ENCODE data around the gene DYTN. TPM values are rescaled to one million over a fixed set of nuclear protein-coding genes. Genes with fewer than 3 reads are reported as not detected.

Gene DYTN
- total and polyA plus RNA-seq, 8 donors: not detected

- TF ChIP-seq, protein P1, sequence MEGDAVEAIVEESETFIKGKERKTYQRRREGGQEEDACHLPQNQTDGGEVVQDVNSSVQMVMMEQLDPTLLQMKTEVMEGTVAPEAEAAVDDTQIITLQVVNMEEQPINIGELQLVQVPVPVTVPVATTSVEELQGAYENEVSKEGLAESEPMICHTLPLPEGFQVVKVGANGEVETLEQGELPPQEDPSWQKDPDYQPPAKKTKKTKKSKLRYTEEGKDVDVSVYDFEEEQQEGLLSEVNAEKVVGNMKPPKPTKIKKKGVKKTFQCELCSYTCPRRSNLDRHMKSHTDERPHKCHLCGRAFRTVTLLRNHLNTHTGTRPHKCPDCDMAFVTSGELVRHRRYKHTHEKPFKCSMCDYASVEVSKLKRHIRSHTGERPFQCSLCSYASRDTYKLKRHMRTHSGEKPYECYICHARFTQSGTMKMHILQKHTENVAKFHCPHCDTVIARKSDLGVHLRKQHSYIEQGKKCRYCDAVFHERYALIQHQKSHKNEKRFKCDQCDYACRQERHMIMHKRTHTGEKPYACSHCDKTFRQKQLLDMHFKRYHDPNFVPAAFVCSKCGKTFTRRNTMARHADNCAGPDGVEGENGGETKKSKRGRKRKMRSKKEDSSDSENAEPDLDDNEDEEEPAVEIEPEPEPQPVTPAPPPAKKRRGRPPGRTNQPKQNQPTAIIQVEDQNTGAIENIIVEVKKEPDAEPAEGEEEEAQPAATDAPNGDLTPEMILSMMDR (IDR thresholded peaks at IDR 0.05): no peak
- no peak for FAIRE-seq
Observed at GRCh38 chr2:206688453-206688852, 29.7 kb downstream of the DYTN start.

GRCh38 chr2:206683546-206683945, 34.6 kb downstream of the DYTN start:
- H3K9me3 ChIP-seq: no peaks in the 10 kb centered on the region
- 82 to 87% methylated on average over 4 of the region's 4 CpGs for WGBS, 2 donors
- ATAC-seq: no peak
- no peaks in the 10 kb centered on the region for H3K4me1 ChIP-seq
- no peak overlapping the region for H3K4me3 ChIP-seq
- TF ChIP-seq, protein P1 (IDR thresholded peaks at IDR 0.05): no peak
- H3K27me3 ChIP-seq: peaks cover 0 to 3% (median 0%) of the 10 kb centered on the region in 4 donors
- no peak for FAIRE-seq
- H3K27ac ChIP-seq: no peak overlapping the region
- no peak for DNase-seq
- H3K36me3 ChIP-seq: no peaks in the 10 kb centered on the region
- intact Hi-C loops (cut with DNase I): no loop called here

More at GRCh38 chr2:206688453-206688852, 29.7 kb downstream of the DYTN start:
- H3K27me3 ChIP-seq: peaks cover 0 to 3% (median 0%) of the 10 kb centered on the region in 4 donors
- no peak overlapping the region for H3K27ac ChIP-seq
- WGBS, 2 donors: 47 to 54% methylated on average over 2 of the region's 2 CpGs
- DNase-seq (no peak), ATAC-seq (no peak)
- no peaks in the 10 kb centered on the region for H3K4me1 ChIP-seq
- H3K36me3 ChIP-seq: no peaks in the 10 kb centered on the region
- H3K9me3 ChIP-seq: no peaks in the 10 kb centered on the region
- intact Hi-C loops (cut with DNase I): no loop called here
- H3K4me3 ChIP-seq: no peak overlapping the region

DNA sequence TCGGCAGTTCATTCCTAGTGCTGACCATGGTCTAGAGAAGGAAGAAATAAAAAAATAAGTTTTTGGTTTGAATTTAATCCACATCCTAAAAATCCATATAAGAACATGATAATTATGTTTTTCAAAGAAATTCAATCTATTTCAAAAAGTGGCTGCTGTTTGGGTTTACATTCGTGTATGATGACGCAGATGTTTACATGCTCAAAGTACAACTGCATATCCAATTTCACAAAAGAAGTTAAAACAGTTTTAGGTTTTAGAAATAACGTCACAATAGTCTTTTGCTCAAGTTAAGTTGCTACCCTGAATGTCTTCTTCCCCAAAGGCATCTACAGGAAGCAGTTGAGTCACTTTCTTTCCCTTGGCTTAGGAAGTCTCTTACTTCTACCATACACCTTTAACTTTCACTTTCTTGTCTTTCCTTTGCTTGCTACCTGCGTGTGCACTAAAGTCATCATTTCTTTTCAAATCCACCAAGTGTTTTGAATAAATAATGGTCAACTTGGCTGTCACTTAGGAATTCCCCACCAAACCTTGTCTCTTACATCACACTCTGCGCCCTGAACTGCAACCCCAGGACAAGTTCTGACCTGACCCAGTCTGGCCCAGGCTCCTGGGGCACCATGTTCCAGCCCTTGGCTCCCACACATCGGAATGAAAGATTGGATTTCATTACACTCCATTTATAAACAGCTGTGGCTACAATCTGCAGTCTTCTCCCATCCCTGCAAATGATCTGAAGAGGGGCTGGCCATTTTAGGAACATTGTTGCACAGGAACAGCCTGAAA, 47.5 kb downstream of the DYTN start:
- 61 to 72% methylated on average over 7 of the region's 7 CpGs for WGBS, 2 donors
- Histone ChIP-seq H3K27me3 (no peaks in the 10 kb centered on the region), H3K27ac (no peak overlapping the region), H3K9me3 (no peaks in the 10 kb centered on the region), H3K4me3 (no peak overlapping the region), H3K36me3 (no peaks in the 10 kb centered on the region), H3K4me1 (no peaks in the 10 kb centered on the region)
- TF ChIP-seq, protein P1 (IDR thresholded peaks at IDR 0.05): no peak
- FAIRE-seq (no peak), ATAC-seq (no peak), DNase-seq (no peak)
- intact Hi-C loops (cut with DNase I): no loop called here

- TF ChIP-seq, protein P1 (IDR thresholded peaks at IDR 0.05): no peak
- intact Hi-C loops (cut with DNase I): no loop called here
- H3K4me1 ChIP-seq: no peaks in the 10 kb centered on the region
- no peaks in the 10 kb centered on the region for H3K9me3 ChIP-seq
- WGBS, 2 donors: 59 to 71% methylated on average over 3 of the region's 3 CpGs
- no peak overlapping the region for H3K27ac ChIP-seq
- no peak overlapping the region for H3K4me3 ChIP-seq
- FAIRE-seq (peak; percentile 37), ATAC-seq (no peak), DNase-seq (no peak)
- H3K27me3 ChIP-seq: no peaks in the 10 kb centered on the region
- H3K36me3 ChIP-seq: no peaks in the 10 kb centered on the region
Observed at GRCh38 chr2:206665251-206665650, 52.9 kb downstream of the DYTN start.

GRCh38 chr2:206657087-206657486, 61.1 kb downstream of the DYTN start:
- no peaks in the 10 kb centered on the region for H3K4me1 ChIP-seq
- TF ChIP-seq, protein P1 (IDR thresholded peaks at IDR 0.05): no peak
- H3K27ac ChIP-seq: no peak overlapping the region
- ATAC-seq: no peak
- no peak for FAIRE-seq
- 81 to 88% methylated on average over 1 of the region's 1 CpG for WGBS, 2 donors
- no peaks in the 10 kb centered on the region for H3K9me3 ChIP-seq
- DNase-seq: no peak
- intact Hi-C loops (cut with DNase I): no loop called here
- no peaks in the 10 kb centered on the region for H3K36me3 ChIP-seq
- H3K27me3 ChIP-seq: no peaks in the 10 kb centered on the region
- H3K4me3 ChIP-seq: no peak overlapping the region

Measured in pancreas (tissue), 10 donors.